Astrocyte of the cerebellum (primary cell): ENCODE data around the gene SIPA1L2.

Experiments used
- DNase-seq: peaks from one replicate; pipeline ENCODE4 v3.0.0-alpha.2; 2011; ENCODE audit warnings: low read depth
- H3K4me3 ChIP-seq: 2 replicates; pipeline ENCODE4 v1.5.1; 2011; ENCODE audit warnings: mild to moderate bottlenecking, low read depth, low read length, moderate library complexity
- in situ Hi-C: cut with HindIII; loops from 2 replicates; pipeline ENCODE4 v1.10.0; 2017; ENCODE audit warnings: low sequenced_read_pairs
- TF ChIP-seq, protein P1 (sequence below): IDR thresholded peaks from 2 replicates; pipeline ENCODE4 v1.5.1; 2012; ENCODE audit warnings: low read length, low read depth, moderate library complexity, mild to moderate bottlenecking; ENCODE audit errors: missing control alignments

SIPA1L2 gene

DNA sequence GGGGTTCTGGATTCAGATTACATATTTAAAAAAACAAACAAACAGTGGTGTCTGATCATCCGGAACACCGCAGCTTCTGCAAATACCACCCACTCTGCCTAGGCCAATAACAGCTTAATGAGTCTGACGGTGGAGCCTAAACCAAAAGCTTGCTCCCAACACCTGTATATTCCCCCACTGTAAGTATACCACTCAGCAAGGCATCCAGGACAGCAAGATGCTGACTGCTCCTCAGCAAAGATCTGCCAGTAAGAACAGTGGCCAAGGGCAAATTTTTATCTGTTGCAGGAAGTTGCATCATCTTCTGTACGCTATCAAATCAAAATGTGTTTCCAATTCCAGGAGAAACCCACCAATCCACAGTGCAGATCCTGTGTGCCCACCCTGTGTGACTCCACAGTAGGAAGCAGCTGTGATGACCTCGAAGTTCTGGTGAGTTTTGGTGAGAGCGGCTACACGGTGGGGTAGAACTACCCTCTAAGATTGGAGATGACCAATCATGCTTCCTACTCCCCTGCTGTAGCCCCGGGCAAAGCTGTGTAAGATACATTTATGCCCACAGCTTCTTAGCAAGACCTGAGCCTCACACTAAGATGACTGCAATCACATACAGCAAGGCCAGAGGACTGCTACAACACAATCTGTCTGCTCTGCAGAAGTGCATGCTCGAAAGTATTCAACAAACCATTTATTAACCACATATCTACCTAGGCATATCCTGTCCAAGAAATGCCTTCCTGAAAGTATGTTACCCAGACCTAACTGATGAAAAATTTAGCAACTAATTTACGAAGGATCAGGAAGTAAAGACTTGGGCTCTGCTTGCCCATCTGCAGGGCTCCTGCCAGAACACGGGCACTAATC, 30.5 kb downstream of the SIPA1L2 start:
- H3K4me3 ChIP-seq: no peak overlapping the region
- TF ChIP-seq, protein P1, sequence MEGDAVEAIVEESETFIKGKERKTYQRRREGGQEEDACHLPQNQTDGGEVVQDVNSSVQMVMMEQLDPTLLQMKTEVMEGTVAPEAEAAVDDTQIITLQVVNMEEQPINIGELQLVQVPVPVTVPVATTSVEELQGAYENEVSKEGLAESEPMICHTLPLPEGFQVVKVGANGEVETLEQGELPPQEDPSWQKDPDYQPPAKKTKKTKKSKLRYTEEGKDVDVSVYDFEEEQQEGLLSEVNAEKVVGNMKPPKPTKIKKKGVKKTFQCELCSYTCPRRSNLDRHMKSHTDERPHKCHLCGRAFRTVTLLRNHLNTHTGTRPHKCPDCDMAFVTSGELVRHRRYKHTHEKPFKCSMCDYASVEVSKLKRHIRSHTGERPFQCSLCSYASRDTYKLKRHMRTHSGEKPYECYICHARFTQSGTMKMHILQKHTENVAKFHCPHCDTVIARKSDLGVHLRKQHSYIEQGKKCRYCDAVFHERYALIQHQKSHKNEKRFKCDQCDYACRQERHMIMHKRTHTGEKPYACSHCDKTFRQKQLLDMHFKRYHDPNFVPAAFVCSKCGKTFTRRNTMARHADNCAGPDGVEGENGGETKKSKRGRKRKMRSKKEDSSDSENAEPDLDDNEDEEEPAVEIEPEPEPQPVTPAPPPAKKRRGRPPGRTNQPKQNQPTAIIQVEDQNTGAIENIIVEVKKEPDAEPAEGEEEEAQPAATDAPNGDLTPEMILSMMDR: no peak
- in situ Hi-C loops: no loop called here
- DNase-seq: no peak

DNA sequence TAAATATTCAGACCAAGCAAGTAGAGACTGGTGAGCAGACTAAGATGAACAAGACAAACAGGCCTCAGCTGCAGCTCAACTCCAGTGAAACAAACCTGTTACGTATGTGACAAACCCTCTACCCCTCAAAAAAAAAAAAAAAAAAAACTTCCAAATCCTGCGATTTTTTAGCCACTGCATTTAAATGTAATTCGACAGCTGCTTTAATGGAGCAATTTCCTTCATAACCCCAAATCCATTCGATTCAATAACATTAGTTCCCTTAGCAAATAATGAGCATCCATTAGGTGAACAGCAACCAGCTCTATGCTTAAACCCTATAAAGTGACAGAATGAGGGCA, 31.1 kb downstream of the SIPA1L2 start:
- in situ Hi-C loops: no loop called here
- DNase-seq: no peak
- H3K4me3 ChIP-seq: no peak overlapping the region
- TF ChIP-seq, protein P1: no peak

DNA sequence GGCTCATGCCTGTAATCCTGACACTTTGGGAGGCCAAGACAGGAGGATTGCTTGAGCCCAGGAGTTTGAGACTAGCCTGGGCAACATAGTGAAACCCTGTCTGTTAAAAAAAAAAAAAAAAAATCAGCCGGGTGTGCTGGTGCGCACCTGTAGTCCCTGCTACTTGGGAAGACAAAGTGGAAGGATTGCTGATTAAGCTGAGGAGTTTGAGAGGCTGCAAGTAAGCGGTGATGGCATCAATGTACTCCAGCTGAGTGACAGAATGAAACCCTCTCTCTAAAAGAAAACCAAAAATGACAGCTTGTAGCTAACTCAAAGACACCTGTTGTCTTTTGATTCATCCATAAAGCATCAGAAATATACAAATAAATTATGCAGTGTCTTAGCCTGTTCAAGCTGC, 31.8 kb downstream of the SIPA1L2 start:
- TF ChIP-seq, protein P1: no peak
- no peak overlapping the region for H3K4me3 ChIP-seq
- no peak for DNase-seq
- in situ Hi-C loops: no loop called here

DNA sequence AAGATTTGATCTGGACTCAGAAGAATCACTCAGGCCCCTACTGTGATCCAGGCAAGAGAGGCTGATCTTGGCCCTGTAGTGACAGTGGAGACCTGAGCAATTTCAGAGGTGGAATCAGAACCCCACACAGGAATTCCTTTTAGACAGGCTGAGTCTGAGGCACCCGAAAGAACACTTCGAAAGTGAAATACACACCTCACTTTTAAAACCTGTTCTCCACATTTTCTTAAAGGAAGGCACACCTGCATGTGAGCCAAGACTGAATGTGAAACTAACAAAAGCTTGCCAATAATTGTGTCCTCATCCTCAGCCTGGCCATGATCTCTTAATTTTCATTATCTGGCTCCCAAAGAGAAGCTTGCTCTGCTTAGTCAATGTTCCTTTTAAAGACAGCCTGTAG, 32.2 kb downstream of the SIPA1L2 start:
- TF ChIP-seq, protein P1: no peak
- no peak overlapping the region for H3K4me3 ChIP-seq
- DNase-seq: no peak
- in situ Hi-C loops: no loop called here

DNA sequence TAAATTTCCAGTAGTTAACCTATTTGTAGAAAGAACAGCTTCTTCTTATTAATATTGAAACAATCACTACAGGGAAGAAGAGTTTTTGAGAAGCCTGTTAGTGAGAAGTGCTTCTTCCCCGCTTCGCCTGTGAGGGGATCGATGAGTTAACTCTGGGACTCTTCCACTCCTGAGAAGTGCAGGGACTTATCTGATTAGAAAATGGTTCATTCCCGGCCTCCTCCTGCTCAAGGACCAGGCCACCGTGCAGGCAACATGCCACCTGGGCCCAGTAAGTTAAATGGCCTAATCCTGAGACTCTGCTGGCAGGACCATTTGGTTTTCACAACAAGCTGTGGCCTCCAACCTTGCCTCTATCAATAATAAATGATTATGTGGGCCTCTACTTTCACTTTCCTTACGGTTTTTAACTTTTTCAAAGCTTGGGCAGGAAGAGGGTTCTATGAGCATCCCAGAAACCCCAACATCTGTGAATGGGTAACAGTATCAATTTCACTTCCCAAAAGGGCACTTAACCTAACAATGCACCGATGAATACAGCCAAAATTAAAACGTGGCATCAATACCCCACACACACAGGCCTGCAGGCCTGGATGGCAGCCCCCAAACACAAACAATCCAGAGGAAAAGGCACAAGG, 33.1 kb downstream of the SIPA1L2 start:
- no peak for DNase-seq
- TF ChIP-seq, protein P1: no peak
- H3K4me3 ChIP-seq: no peak overlapping the region
- in situ Hi-C loops: no loop called here

DNA sequence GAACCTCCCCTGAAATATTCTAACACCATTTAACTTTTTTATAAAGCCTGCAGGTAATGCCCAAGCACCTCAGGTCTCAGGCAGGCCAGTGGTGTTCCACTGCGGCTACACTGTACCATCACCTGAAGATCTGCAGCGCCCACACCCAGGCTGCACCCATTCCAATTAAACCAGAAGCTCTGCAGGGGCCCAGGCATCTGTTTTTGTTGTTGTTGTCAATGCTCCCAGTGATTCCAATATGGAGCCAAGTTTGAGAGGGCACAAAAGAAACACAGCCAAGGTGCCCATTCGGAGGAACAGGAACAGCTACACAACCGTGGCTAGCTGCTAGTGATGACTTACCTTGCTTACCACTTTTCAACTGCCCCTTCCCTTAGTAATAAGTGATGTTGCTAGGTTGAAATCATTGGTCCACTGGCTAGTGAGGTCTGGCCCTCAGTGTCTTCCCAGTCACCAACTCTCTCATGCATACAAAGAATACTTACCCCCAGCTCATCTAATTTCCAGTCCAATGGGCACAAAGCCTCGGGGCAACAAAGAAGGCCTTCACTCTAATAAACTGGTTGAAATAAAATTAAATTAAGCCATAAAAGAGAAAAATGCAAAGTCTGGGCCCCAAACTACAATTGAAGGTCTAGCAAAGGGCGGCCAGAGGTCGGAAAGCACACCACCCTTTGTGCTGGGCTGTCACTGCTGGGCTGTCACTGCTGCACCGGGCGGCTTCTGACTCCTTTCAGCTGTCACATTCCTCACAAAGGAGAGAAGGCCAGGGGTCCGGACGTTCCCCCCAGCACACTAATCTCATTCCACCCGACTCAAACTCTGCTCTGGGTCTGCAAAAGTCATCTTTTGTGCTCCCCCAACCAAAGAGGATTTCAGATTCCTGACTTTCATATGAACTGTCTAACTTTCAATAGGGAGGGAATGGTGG, 34.9 kb downstream of the SIPA1L2 start:
- in situ Hi-C loops: no loop called here
- no peak for DNase-seq
- no peak overlapping the region for H3K4me3 ChIP-seq
- TF ChIP-seq, protein P1: no peak
